ENCODE data around the gene PHF13. TPM values are rescaled to one million over a fixed set of nuclear protein-coding genes. Genes with fewer than 3 reads are reported as not detected.

The PHF13 gene
- polyA plus RNA-seq, 1 of the 3 experiments (the other 2 are of a cell fraction) = 8.5 TPM

DNA sequence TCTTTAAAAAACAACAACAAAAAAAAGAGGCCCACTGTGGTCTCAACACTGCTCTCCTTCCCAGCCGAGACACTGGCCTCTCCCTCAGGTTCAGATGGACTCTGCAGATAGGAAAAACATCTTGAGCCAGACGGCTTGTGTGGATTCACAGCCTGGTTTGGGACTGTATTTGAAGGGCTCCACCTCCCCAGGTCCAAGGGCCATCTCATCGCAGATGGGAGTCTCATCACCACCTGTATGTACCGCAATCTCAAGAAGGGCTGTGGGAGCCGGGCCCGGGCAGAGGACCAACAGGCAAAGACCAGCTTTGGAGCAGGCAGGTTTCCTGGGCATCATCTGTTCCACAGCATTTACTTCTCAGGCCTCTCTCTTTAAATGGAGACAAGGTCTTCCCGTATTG is 23.5 kb upstream of the PHF13 start:
- H4K20me1 ChIP-seq (ENCODE audit: insufficient read depth) = no peaks in the 10 kb centered on the region
- H3K9me3 ChIP-seq = no peaks in the 10 kb centered on the region
- no peaks in the 10 kb centered on the region for H3F3A ChIP-seq (replicated peaks; ENCODE audit: insufficient read depth)
- no peak overlapping the region for H2AFZ ChIP-seq (ENCODE audit: low read depth)
- H3K4me1 ChIP-seq (ENCODE audit: control insufficient read depth in 1 of 2, insufficient read depth in 2 of 2, low read depth in 1 of 2, low read length in 1 of 2) = no peaks in the 10 kb centered on the region
- H3K79me2 ChIP-seq (ENCODE audit: insufficient read depth) = no peaks in the 10 kb centered on the region; the same call in 1 of the 2 replicates
- POLR2A ChIA-PET = interaction anchor here (1.5 kb wide), 1 partner anchor 10 kb away, joined by 5 read pairs; the partner anchor contains the start of gene ZBTB48
- WGBS (ENCODE audit: low lambda C conversion rate) = 81% methylated on average over 7 of the region's 7 CpGs
- H3K36me3 ChIP-seq (replicated peaks in 1 of 2; ENCODE audit: control insufficient read depth in 1 of 2, insufficient read depth in 2 of 2, low read length in 1 of 2) = peaks cover 0 to 42% of the 10 kb centered on the region in 2 experiments
- TF ChIP-seq TCF12 (IDR thresholded peaks at IDR 0.05) = no peak
- TF ChIP-seq MXI1 (IDR thresholded peaks at IDR 0.05; ENCODE audit: low read depth, low read length) = no peak
- TF ChIP-seq TAF1 (IDR thresholded peaks at IDR 0.05; ENCODE audit: borderline replicate concordance, low read depth, low read length) = no peak
- TF ChIP-seq, protein P1, sequence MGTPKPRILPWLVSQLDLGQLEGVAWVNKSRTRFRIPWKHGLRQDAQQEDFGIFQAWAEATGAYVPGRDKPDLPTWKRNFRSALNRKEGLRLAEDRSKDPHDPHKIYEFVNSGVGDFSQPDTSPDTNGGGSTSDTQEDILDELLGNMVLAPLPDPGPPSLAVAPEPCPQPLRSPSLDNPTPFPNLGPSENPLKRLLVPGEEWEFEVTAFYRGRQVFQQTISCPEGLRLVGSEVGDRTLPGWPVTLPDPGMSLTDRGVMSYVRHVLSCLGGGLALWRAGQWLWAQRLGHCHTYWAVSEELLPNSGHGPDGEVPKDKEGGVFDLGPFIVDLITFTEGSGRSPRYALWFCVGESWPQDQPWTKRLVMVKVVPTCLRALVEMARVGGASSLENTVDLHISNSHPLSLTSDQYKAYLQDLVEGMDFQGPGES (IDR thresholded peaks at IDR 0.05; ENCODE audit: low read depth, low read length) = no peak
- TF ChIP-seq POLR2AphosphoS5 (IDR thresholded peaks at IDR 0.05; ENCODE audit: low read depth, low read length) = no peak
- TF ChIP-seq, protein P2, sequence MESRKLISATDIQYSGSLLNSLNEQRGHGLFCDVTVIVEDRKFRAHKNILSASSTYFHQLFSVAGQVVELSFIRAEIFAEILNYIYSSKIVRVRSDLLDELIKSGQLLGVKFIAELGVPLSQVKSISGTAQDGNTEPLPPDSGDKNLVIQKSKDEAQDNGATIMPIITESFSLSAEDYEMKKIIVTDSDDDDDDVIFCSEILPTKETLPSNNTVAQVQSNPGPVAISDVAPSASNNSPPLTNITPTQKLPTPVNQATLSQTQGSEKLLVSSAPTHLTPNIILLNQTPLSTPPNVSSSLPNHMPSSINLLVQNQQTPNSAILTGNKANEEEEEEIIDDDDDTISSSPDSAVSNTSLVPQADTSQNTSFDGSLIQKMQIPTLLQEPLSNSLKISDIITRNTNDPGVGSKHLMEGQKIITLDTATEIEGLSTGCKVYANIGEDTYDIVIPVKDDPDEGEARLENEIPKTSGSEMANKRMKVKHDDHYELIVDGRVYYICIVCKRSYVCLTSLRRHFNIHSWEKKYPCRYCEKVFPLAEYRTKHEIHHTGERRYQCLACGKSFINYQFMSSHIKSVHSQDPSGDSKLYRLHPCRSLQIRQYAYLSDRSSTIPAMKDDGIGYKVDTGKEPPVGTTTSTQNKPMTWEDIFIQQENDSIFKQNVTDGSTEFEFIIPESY (IDR thresholded peaks at IDR 0.05; ENCODE audit: borderline replicate concordance, low read depth) = no peak
- TF ChIP-seq, protein P3, sequence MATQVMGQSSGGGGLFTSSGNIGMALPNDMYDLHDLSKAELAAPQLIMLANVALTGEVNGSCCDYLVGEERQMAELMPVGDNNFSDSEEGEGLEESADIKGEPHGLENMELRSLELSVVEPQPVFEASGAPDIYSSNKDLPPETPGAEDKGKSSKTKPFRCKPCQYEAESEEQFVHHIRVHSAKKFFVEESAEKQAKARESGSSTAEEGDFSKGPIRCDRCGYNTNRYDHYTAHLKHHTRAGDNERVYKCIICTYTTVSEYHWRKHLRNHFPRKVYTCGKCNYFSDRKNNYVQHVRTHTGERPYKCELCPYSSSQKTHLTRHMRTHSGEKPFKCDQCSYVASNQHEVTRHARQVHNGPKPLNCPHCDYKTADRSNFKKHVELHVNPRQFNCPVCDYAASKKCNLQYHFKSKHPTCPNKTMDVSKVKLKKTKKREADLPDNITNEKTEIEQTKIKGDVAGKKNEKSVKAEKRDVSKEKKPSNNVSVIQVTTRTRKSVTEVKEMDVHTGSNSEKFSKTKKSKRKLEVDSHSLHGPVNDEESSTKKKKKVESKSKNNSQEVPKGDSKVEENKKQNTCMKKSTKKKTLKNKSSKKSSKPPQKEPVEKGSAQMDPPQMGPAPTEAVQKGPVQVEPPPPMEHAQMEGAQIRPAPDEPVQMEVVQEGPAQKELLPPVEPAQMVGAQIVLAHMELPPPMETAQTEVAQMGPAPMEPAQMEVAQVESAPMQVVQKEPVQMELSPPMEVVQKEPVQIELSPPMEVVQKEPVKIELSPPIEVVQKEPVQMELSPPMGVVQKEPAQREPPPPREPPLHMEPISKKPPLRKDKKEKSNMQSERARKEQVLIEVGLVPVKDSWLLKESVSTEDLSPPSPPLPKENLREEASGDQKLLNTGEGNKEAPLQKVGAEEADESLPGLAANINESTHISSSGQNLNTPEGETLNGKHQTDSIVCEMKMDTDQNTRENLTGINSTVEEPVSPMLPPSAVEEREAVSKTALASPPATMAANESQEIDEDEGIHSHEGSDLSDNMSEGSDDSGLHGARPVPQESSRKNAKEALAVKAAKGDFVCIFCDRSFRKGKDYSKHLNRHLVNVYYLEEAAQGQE (IDR thresholded peaks at IDR 0.05; ENCODE audit: low read depth, low read length) = no peak
- TF ChIP-seq, protein P4, sequence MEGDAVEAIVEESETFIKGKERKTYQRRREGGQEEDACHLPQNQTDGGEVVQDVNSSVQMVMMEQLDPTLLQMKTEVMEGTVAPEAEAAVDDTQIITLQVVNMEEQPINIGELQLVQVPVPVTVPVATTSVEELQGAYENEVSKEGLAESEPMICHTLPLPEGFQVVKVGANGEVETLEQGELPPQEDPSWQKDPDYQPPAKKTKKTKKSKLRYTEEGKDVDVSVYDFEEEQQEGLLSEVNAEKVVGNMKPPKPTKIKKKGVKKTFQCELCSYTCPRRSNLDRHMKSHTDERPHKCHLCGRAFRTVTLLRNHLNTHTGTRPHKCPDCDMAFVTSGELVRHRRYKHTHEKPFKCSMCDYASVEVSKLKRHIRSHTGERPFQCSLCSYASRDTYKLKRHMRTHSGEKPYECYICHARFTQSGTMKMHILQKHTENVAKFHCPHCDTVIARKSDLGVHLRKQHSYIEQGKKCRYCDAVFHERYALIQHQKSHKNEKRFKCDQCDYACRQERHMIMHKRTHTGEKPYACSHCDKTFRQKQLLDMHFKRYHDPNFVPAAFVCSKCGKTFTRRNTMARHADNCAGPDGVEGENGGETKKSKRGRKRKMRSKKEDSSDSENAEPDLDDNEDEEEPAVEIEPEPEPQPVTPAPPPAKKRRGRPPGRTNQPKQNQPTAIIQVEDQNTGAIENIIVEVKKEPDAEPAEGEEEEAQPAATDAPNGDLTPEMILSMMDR (IDR thresholded peaks at IDR 0.05) = no peak
- no peak for TF ChIP-seq JUND (IDR thresholded peaks at IDR 0.05)
- no peak for TF ChIP-seq EP300 (IDR thresholded peaks at IDR 0.05; ENCODE audit: borderline replicate concordance in 1 of 2, low read depth in 1 of 2, low read length in 1 of 2)
- no peak for TF ChIP-seq SIN3A (IDR thresholded peaks at IDR 0.05; ENCODE audit: borderline replicate concordance, low read depth, low read length)
- no peak for TF ChIP-seq RXRA (IDR thresholded peaks at IDR 0.05; ENCODE audit: borderline replicate concordance, low read depth)
- H3K4me3 ChIP-seq (ENCODE audit: low read depth in 2 of 2, low read length in 1 of 2) = no peak overlapping the region
- DNase-seq = no peak
- CTCF ChIA-PET = interaction anchor here (0.6 to 1.5 kb wide), 2 partner anchors 10 to 13 kb away, joined by 3 read pairs; partner anchors contain the start of genes KLHL21 and ZBTB48
- no peak overlapping the region for H3K4me2 ChIP-seq
- H3K27me3 ChIP-seq (ENCODE audit: insufficient read depth) = no peaks in the 10 kb centered on the region
- H3K9ac ChIP-seq = no peak overlapping the region
- H3K27ac ChIP-seq (ENCODE audit: low read depth in 2 of 2, low read length in 1 of 2) = no peak overlapping the region
- H3K9me2 ChIP-seq = no peaks in the 10 kb centered on the region

Measured in SK-N-SH (cell line).